Skeletal muscle tissue (tissue), 4 donors: ENCODE measurements around the gene CHRDL1. TPM values are rescaled to one million over a fixed set of nuclear protein-coding genes. Genes with fewer than 3 reads are reported as not detected.

Experiments
- H3K27ac ChIP-seq: one replicate; pipeline ENCODE4 v1.7.0; 2013; ENCODE audit warnings: mild to moderate bottlenecking, low read depth, low read length, inconsistent platforms
- H3K27me3 ChIP-seq, 3 donors: one replicate each; pipeline ENCODE4 v1.7.0; 2013; ENCODE audit warnings: low read length in 3 of 3; ENCODE audit not compliant: control insufficient read depth in 3 of 3, insufficient read depth in 3 of 3
- H3K36me3 ChIP-seq, 3 donors: one replicate each; pipeline ENCODE4 v1.7.0; 2013; ENCODE audit warnings: low read length in 3 of 3; ENCODE audit not compliant: control insufficient read depth in 3 of 3, insufficient read depth in 3 of 3
- H3K4me1 ChIP-seq, 3 donors: one replicate each; pipeline ENCODE4 v1.7.0; 2013; ENCODE audit warnings: low read length in 3 of 3, mild to moderate bottlenecking in 3 of 3; ENCODE audit not compliant: control insufficient read depth in 3 of 3, insufficient read depth in 3 of 3
- H3K4me3 ChIP-seq, 3 donors: one replicate each; pipeline ENCODE4 v1.7.0; 2013; ENCODE audit warnings: low read length in 3 of 3
- H3K9ac ChIP-seq, 3 donors: one replicate each; pipeline ENCODE4 v1.7.0; 2013; ENCODE audit warnings: low read length in 3 of 3, mild to moderate bottlenecking in 3 of 3, moderate library complexity in 2 of 3, low read depth in 1 of 3
- H3K9me3 ChIP-seq, 3 donors: one replicate each; pipeline ENCODE4 v1.7.0; 2013; ENCODE audit warnings: low read length in 3 of 3; ENCODE audit not compliant: control insufficient read depth in 3 of 3
- total RNA-seq: library from RNA; depleted of rRNA; stranded (reverse); fragments of >200 nt; gene quantifications from one replicate; pipeline ENCODE4 v1.2.3, GENCODE V29; 2014
- donor health status: Osteomylitis.

The CHRDL1 gene
- total RNA-seq, 1 donor from 2014 or later = 12.5 TPM

DNA sequence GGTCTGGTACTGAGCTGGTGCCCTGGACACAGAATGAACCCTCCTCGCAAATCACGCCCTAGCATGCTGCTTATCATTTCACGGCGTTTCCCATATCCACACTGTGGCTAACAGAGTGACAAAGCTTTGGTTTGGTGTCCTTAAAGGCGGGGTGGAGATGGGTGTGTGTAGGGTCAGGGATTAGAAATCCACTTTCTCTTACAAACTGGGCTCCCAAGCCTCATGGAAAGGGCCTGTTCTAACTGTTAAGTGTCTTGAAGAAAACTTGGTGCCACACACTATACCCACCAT lies 735 bp upstream of the CHRDL1 start:
- Histone ChIP-seq H3K27me3 (peaks cover 0 to 21% (median 4%) of the 10 kb centered on the region in 3 donors), H3K27ac (no peak overlapping the region), H3K4me3 (peak overlapping the region; percentile 30 to 54 (median 41)), H3K4me1 (peaks cover 0 to 4% (median 2%) of the 10 kb centered on the region in 3 donors), H3K36me3 (no peaks in the 10 kb centered on the region), H3K9ac (peak overlapping the region in 1 of 3 donors; percentile 25), H3K9me3 (no peaks in the 10 kb centered on the region)

DNA sequence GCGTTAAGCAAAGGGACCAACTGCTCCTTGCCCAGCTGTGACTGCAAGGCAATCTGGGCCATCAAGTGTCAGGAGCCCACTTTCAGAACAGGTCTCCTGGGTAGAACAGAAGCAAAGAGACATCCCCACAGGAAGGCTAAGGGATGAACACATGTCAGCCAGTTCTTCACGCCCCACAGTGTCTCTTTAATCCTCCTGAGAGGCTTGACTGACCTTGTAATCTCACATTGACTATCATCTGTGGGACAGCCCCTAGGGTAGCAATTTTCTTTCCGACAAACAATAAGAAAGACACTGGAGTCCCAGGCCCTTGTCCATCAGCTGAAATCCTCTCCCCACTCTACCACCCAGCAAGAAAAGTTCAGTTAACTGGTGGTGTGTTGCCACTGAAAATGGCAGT lies 1.0 kb downstream of the CHRDL1 start:
- H3K4me3 ChIP-seq = peak overlapping the region in 1 of 3 donors; percentile 43
- peaks cover 0 to 21% (median 4%) of the 10 kb centered on the region in 3 donors for H3K27me3 ChIP-seq

DNA sequence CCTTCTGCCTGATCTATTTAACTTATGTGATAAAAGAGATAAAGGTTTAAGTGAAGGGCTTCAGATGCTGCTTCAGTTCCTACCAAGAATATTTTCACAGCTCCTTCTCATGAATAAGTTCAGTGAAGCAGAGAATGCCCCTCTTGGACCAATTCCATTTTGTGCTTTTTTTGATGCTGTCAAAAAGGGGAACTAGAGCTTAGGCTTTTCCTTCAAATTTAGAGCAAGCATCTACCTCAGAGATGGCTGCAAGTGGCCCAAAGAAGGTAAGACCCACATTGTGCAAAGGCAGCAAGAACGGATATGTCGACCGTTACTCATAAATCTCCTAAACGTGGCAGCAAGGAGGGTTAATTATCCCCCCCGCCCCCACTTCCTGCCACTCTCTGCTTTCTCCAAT lies 4.5 kb downstream of the CHRDL1 start:
- H3K27ac ChIP-seq = no peak overlapping the region
- H3K36me3 ChIP-seq = no peaks in the 10 kb centered on the region
- H3K4me3 ChIP-seq = no peak overlapping the region
- H3K9me3 ChIP-seq = no peaks in the 10 kb centered on the region
- peaks cover 0 to under 1% (median 0%) of the 10 kb centered on the region in 3 donors for H3K4me1 ChIP-seq
- H3K9ac ChIP-seq = no peak overlapping the region
- peaks cover 0 to 19% (median 1%) of the 10 kb centered on the region in 3 donors for H3K27me3 ChIP-seq

More for the DNA sequence above, 1.0 kb downstream of the CHRDL1 start:
- Histone ChIP-seq H3K36me3 (no peaks in the 10 kb centered on the region), H3K9me3 (no peaks in the 10 kb centered on the region), H3K9ac (no peak overlapping the region), H3K4me1 (peaks cover 0 to 4% (median 2%) of the 10 kb centered on the region in 3 donors), H3K27ac (no peak overlapping the region)

DNA sequence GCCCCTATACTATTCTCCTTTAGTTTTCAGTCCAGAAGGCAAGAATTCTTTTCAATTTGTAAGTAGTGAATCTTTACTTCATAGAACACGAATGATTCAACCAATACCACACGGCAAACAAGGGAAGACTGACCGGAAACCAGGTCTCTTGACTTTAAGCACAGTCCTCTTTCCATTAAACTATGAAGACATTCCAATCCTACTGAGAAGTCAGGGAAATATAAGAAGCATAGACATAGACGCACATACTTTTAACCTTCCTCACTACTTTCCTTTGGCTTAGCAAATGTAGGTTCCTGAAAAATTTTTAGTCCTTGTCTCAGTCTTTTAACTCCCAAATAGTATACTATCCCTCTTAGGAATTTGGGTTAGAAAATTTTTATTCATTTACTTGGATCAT lies 9.1 kb downstream of the CHRDL1 start:
- no peak overlapping the region for H3K27ac ChIP-seq
- no peaks in the 10 kb centered on the region for H3K4me1 ChIP-seq
- no peak overlapping the region for H3K4me3 ChIP-seq
- H3K27me3 ChIP-seq = peaks cover 0 to 3% (median 0%) of the 10 kb centered on the region in 3 donors
- H3K9ac ChIP-seq = no peak overlapping the region
- H3K36me3 ChIP-seq = no peaks in the 10 kb centered on the region
- no peaks in the 10 kb centered on the region for H3K9me3 ChIP-seq

DNA sequence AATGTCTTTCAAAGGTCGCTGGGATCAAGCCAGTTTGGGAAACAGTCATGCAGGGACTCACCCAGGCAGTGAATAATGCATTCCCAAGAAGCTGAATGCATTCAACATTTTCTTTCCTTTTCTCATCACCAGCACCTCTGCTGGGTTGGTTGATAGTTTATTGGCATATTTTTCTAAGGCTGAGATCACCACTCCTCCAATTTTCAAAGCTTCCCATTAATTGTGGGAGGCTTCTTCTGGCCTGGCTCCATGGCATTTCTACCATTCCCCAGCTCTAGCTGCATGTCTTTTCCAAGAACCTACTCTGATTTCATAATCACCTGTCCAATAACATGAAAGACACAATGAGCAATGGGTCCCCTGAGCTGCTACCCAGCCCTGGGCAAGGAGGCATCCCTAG lies 35.8 kb downstream of the CHRDL1 start:
- H3K4me3 ChIP-seq = no peak overlapping the region
- no peak overlapping the region for H3K27ac ChIP-seq
- no peaks in the 10 kb centered on the region for H3K36me3 ChIP-seq
- H3K4me1 ChIP-seq = no peaks in the 10 kb centered on the region
- no peaks in the 10 kb centered on the region for H3K9me3 ChIP-seq
- peaks cover 0 to 6% (median 0%) of the 10 kb centered on the region in 3 donors for H3K27me3 ChIP-seq
- H3K9ac ChIP-seq = no peak overlapping the region

DNA sequence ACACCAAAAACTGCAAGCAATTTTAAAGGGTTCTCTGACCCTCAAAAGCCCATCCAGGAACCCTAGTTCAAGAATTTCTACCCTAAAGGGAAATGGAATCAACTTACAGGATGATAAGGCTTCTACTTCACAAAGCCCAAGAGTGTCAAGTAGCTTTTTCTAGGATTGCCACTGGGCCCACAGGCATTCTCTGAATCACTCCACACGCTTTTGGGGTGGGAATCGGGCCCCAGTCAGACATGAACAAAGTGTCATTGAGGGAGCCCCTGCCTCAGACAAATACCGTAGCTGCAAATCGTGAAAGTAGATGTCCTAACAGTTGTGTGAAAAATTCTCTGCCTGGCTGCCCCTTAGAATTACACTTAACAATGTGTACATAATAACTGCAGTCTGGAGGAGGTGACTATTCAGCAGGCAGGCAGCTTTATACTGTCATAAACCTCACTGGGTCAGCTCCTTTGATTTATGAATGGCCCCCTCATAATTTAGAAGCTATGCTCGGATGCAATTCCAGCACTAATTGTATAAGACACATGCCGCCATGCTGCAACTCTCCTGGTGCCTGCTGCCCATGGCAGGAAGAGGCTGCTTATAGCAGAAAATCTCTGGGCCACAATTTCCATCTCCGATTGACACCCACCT lies 36.7 kb downstream of the CHRDL1 start:
- H3K27me3 ChIP-seq = peaks cover 0 to 6% (median 0%) of the 10 kb centered on the region in 3 donors
- H3K27ac ChIP-seq = no peak overlapping the region
- no peak overlapping the region for H3K4me3 ChIP-seq
- H3K36me3 ChIP-seq = no peaks in the 10 kb centered on the region
- no peaks in the 10 kb centered on the region for H3K4me1 ChIP-seq
- H3K9me3 ChIP-seq = no peaks in the 10 kb centered on the region
- no peak overlapping the region for H3K9ac ChIP-seq

DNA sequence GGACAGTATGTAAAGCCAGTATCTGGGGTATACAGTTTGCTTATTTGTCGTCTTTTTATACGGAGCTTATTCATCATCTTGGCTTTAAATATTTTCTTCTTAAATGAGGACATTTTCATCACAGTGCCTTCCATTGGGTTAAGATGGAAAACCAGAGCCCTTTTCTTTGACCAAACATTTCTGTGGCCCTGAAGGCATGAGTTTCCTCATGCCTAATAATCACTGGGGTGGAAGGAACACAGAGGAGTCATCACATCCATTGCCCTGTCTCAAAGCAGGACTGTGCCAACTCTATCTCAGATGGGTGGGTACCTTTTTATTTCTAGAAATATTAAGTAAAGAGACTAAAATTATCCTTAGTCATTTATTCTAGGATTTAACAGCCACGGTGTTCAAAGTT lies 40.0 kb downstream of the CHRDL1 start:
- no peaks in the 10 kb centered on the region for H3K9me3 ChIP-seq
- no peaks in the 10 kb centered on the region for H3K27me3 ChIP-seq
- H3K4me3 ChIP-seq = no peak overlapping the region
- H3K36me3 ChIP-seq = no peaks in the 10 kb centered on the region
- no peaks in the 10 kb centered on the region for H3K4me1 ChIP-seq
- H3K27ac ChIP-seq = no peak overlapping the region
- no peak overlapping the region for H3K9ac ChIP-seq

DNA sequence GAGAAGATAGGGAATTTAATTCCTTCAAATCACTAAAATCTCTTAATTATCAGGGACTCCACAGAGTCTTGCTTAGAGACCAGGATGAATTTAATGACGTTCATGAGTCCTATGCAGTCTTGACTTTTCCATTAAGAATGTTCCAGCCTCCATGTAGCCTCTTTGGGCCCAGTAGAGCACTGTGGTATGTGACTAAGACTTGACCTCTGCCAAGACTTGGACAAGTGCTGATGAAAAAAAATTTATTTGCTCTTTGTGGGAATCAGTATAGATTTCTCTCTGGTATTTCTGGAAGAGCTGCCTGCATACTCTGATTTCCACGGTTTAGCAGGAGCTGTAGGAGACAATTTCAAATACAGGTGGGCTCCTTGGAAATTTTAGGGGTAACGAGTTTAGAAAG lies 40.6 kb downstream of the CHRDL1 start:
- no peak overlapping the region for H3K4me3 ChIP-seq

DNA sequence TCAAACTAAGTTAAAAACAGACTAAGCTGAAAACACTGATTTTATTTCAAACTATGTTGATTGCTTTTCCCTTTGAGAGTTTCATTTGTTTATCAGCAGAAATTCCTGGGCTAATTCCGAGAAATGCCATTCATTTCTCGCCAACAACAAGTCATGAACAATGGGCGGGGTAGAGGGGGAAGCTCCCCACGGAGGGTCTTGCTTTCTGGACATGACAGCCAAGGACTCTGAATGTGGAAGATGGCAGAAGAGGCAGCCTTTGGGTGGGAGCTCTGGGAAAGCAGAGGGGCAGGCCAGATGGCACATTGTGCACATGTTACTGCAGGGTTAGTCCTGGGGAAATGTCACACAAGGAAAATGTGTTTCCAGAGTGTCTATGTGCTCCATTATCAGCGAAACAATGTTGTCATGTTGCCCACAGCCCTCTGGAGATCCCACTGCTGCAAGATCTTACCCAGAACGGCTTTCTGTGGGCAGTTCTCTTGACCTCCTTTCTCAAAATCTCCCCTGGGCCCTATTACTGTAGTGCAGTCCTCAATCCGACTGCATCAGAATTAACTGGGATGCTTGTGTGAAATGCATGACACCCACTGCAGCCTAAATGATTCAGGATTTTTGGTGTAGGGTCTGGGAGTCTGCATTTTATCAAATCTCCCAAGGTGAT lies 45.0 kb downstream of the CHRDL1 start:
- Histone ChIP-seq H3K4me1 (no peaks in the 10 kb centered on the region), H3K36me3 (no peaks in the 10 kb centered on the region), H3K9me3 (no peaks in the 10 kb centered on the region), H3K27me3 (peaks cover 0 to 4% (median 0%) of the 10 kb centered on the region in 3 donors), H3K9ac (no peak overlapping the region), H3K27ac (no peak overlapping the region), H3K4me3 (no peak overlapping the region)

More for the DNA sequence above, 40.6 kb downstream of the CHRDL1 start:
- H3K9ac ChIP-seq = no peak overlapping the region
- no peak overlapping the region for H3K27ac ChIP-seq
- no peaks in the 10 kb centered on the region for H3K36me3 ChIP-seq
- H3K9me3 ChIP-seq = no peaks in the 10 kb centered on the region
- no peaks in the 10 kb centered on the region for H3K4me1 ChIP-seq
- no peaks in the 10 kb centered on the region for H3K27me3 ChIP-seq

DNA sequence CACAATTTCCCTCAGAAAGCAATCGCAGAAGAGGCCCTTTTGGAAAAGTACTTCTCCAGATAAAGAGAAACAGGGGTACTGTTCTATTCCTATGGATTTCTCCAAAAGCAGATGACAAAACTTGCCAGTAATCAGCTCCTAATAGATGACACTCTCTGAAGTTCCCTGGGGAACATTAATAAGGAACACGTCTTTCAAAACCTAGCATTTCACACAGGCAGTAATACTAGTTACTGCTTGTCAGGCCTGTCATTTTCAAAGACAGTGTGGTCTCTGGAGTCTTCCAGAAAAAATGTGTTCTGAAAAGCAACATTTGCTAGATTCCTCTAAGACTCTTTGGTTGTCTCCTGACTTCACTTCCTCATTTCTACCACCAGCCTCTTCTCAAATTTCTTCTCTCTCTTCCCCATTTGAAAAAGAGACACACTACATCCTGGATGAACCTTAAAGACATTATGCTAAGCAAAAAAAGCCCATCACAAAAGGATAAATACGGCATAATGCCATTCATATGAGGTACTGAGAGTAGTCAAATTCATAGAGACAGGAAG lies 47.3 kb downstream of the CHRDL1 start:
- no peak overlapping the region for H3K9ac ChIP-seq
- H3K9me3 ChIP-seq = no peaks in the 10 kb centered on the region
- no peaks in the 10 kb centered on the region for H3K4me1 ChIP-seq
- H3K27me3 ChIP-seq = peaks cover 0 to 4% (median 0%) of the 10 kb centered on the region in 3 donors
- no peaks in the 10 kb centered on the region for H3K36me3 ChIP-seq
- H3K4me3 ChIP-seq = no peak overlapping the region
- H3K27ac ChIP-seq = no peak overlapping the region
